GM18909 (cell line): ENCODE data around the gene TIMP3.

ENCODE experiments used
- ATAC-seq: cut with Tn5 transposase; IDR thresholded peaks from one replicate; pipeline ENCODE4 v1.9.1; 2021; ENCODE audit warnings: mild to moderate bottlenecking; ENCODE audit not compliant: unreplicated experiment, poor library complexity

The TIMP3 gene

DNA sequence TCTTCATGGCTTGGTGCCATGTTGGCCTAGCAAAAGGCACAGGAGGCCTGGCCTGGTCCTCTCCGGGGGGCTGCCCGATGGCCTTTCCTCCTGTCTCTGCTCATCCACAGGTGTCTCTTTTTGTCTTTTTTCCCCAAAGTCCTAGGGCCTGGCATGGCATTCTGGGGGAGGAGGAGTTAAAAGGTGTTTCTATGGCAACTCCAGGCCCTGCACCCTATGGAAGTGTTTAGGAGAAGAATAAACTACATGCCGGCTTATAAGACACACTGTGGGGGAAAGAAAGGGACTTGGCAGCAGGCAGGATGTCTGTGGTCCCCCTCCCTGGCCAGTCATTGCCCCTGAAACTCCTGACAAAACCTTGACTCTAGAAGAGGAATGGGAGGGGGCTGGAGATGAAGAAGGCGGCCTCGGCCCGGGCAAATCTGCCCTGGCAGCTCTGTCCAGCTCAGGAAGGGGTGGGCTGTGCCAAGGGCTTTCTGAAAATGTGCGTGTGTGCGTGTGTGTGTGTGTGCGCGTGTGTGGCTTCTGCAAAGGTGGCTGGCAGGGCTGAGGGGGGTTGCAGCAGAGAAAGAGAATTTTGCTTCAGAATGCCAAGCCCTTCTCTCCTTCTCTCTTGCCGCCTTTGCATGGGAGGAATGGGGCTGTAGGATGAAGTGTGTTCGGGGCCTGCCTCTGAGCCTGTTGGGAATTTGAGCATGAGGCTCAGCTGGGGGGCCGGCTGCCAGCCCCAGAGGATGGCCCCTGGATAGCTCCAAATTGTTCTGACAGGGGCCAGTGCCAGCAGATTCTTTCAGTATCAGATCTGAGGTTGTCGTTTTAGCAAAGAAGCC lies 3.2 kb downstream of the TIMP3 start:
- ATAC-seq: no peak

DNA sequence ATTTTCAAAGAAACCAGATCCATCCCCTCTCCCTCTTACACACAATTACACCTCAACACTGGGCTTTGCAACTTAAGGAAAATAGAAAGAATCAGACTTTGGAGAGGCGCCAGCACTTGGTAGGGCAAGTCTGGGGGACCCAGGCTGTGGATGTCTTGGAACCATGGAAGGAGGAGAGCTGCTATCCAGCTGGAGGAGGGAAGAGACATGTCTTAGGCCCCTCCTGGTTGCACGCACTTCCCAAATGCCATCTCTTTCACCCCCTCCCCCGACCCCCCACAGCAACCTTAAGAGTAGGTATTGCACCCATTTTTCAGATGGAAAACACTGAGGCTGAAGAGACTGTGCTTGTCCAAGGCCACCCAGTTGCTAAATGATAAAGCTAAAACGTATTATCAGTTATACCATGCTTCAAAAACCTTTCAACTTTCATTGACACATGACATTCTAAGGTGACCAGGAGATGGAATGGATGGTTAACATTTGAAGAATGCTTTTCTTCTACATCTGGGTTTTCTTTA lies 3.9 kb downstream of the TIMP3 start:
- ATAC-seq: no peak

DNA sequence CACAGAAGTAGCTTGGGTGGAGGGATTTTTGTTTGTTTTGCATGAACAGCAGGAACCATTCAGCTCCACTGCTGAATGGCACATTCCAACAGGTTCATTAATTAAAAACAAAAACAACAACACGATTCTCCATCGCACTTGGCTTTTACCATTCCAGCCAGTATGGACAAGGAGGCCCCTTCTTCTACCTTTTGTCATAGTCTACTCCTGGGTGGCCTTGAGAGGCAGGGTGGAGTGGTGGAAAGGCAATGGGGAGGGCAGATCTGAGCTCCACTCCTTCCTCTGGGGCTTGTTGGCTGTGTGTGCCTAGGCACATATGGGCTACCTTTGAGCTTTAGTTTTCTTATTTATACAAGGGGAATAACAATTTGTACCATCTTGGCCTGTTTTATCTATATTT lies 4.8 kb downstream of the TIMP3 start:
- no peak for ATAC-seq

DNA sequence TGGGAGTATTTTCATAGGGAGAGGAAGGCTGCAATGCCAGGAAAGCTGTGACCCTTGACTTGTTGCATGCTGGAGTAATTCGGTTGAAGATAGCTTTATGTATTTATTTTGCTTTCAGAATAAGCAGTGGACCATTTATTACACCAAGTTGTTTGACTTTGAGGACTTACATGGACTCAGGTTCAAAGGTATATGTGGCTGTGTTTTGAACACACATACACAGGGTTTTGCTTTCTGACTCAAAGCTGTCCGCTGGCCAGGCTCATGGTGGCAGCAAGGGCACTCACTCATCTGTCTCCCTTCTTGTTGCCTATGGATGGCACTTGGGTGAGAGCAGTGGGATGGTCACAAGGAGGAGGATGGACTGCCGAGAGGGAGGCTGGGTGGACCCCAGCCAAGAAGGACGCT lies 6.5 kb downstream of the TIMP3 start:
- no peak for ATAC-seq

DNA sequence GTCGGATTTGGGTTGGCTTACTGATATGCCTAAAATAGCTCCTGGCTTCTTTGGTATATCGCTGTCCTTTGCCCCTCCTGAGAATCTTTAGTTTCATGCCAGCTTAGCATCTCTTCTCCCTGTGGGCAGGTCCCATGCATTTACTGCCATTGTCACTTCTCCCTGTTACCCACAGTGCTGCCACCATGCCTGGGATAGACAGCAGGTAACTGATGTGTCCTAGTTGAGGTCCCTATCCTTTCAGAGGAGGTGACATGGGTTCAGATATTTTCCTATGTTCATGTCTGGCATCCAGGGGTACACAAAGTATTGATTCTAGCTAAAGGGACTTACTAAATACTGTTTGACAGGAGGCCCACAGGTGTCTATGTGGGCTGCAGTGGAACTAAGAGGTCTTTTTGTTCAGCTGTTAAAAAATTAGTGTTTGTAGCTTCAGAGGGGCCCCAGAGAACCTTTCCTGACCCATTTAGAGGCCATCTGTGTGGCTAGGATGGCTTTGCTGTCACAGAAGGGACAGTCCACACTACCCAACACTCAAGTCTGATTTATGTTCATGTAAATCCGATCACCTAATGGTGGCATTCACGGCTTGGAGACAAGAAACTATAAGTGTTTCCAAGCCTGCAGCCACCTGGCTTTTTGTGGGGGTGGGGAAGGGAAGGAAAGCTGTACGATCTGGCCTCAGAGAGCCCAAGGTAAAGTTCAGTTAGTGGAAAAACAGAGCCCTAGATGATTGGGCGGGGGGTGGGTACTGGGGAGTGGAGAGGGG lies 8.5 kb downstream of the TIMP3 start:
- no peak for ATAC-seq

DNA sequence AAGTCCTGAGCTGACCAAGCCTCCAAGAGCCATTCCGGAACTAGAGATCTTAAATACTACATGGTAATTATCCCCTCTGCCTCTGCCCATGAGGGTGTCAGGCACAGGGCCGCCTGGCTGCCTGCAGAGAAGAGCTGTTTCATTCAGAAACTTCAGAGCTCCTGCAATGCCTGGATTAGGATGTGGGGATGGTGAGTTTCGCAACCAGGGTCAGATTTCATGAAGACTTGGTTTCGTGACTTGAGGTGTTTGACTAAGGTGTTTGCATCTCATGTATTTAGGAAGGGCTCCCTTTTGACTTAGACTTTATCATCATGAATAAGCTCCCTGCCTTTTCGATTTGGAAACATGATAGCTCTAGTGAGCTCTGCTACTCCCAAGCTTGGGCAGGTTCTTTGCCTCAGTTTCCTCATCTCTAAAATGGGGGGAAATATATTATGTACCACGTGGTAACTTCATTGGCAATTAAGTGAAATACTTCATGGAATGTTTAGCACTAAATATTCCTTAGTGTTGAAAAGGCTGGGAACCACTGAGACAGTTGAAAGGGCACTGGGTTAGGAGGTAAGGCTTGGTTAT lies 9.1 kb downstream of the TIMP3 start:
- ATAC-seq: no peak

DNA sequence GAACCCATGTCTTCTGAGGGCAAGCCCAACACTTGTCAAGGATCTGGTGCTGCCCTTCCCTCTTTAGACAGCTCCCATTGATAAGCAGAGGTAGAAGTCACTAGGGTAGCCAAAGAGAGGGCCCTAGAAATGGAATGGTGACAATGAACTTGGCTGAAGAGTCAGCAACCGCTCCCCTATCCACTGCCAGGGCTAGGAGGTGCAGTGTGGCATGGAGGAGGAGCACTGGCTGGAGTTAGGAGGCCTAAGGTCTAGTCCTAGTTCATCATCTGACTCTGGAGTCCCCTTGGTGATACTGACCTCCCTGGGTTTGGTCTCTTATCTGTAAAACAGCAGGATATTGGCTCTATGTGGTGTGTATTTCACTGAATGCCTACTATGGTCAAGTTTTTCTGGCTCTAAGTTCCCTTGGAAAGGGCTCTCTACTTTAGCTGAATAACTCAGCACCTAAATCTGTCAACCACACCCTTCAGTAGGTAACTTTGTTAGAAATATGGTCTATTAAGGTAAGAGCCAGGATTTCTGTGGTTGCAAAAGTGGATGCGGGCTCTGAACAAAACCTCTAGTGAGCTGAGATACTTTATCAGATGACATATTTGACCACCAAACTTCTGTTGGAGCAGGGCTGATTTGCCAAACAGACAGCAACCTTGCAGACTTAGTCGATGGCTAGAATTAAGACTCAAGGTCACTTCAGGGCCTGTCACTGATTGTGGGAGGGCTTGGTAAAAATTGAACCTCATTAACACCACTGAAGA lies 10.5 kb downstream of the TIMP3 start:
- ATAC-seq: no peak

DNA sequence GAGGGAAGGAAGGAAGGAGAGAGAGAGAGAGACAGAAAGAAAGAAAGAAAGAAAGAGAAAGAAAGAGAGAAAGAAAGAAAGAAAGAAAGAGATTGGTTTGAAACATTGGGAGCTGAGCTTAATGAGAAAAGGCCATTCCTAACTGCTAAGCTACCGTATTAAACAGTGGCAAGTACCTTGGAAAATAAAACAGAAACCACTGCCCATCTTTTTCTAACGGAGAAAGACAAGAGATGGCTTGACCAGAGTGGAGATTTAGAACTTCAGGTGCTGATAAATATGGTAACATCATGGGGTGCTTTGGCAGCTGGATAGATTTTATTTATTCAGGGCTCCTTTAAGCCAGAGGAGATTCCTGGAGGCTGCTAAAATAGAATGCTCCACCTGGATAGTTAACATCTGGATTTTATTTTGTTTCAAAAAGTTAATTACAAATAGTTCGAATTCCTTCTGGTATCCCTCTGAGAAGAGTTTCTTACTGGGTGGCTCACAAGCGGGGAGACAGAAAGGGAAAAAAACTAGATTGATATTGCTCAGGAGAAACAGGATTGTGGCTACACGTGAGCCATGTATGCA lies 12.9 kb downstream of the TIMP3 start:
- no peak for ATAC-seq

DNA sequence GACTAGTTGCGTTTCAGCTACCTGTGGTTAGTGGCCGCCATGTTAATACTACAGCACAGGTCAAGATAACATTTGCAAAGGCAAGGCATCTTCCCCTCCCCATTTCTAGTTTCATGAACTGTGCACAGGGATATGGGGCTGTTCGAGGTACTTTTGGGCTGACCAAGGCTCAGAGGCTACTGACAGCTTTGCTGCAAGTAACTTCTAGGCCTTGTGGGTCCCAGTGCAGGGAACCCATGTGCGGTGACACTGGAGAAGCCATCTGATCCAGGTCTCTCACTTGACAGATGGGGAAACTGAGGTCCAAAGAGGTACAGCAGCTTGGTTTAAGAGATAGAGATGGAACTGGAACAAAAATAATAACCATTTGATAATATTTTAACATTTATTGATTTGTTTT lies 13.6 kb downstream of the TIMP3 start:
- no peak for ATAC-seq

DNA sequence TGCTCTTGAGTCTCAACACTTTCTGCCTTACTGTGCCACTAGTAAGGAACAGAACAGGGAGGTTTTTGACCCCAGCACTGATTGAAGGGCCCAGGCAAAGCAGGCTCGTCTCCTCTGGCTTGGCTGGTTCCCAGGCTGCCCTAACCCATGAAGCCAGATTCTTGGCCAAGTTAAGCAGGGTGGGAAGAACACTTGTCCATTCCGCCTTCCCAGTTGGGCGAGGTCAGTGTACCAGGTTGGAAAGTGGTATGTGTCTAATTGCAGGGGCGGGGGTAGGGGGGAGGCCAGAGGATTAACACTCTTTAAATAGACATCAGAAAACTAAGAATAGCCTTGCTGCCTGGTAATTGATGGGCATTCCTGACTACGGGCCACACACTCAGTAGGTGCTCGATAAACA lies 14.4 kb downstream of the TIMP3 start:
- no peak for ATAC-seq

DNA sequence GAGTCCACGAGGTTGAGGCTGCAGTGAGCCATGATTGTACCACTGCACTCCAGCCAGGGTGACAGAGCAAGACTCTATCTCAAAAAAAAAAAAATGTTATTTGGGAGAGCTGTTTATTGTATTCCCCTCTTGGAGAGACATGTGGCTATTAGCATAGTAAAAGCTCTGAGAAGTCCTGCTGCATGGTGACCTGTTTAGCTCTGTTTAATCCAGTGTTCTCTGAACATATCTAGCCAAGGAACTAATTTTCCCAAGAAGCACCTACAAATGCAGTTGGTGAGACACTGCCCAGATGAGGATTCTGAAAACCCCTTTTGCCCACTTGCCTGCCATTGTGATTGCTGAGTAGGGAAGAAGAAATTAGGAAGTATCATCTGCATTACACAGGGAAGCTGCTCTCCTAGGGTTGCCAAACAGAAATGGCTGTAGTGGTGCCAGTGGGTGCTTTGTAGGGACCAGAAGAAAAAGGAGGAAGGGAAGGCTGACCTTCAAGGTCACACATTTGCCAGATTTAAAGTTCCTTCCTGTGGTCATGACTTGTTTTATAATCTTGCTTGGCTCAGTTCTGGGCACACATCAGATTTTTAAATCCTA lies 15.7 kb downstream of the TIMP3 start:
- no peak for ATAC-seq

DNA sequence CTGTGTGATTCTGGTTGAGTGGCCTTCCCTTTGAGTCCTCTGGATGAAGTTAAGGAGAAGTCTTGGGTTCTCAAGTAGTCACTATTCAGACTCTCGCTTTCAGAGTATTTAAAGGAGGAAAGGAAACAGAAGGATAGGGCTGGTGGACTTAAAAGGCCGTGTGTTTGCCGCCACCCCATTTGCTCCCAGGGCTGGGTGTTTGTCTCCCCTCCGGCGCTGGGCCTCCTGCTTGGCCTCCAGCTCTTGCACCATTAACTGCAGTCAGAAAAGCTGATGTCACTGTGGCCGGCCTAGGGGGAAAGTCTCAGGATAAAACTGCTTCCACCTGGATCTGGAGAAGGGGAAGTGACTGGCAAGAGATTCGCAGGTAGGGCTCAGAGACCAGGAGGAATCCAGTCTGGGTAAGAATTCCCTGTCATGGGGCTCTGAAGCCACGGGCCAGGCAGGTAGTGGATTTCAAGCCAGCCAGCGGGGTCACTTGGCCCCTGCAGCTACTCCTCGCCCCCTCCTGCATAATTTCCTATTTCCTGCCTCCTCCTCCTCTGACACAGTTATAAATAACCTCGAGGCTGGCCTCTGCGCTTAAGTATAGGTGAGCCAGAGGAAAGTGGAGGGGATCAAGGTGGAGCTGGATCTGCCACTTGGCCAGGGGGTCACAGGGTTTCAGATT lies 17.1 kb downstream of the TIMP3 start:
- no peak for ATAC-seq

DNA sequence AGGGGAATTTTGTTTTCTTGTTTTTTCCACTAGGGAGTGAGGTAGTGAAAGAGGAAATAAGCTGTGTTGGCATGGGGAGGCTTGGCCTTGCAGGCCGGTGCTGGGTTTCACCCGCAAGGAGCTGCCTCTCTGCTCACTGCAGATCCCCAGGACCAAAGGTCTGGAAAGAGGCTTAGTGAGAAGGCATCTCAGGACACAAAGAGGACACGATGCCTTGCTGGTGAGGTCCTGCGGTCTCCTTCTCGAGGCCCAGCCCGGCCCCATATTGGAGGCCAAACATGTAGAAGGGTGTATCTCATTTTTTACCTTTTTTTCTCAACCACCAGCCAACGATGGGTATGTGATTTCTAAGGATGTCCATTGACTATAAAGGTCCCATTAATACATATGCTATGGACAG lies 17.6 kb downstream of the TIMP3 start:
- no peak for ATAC-seq

DNA sequence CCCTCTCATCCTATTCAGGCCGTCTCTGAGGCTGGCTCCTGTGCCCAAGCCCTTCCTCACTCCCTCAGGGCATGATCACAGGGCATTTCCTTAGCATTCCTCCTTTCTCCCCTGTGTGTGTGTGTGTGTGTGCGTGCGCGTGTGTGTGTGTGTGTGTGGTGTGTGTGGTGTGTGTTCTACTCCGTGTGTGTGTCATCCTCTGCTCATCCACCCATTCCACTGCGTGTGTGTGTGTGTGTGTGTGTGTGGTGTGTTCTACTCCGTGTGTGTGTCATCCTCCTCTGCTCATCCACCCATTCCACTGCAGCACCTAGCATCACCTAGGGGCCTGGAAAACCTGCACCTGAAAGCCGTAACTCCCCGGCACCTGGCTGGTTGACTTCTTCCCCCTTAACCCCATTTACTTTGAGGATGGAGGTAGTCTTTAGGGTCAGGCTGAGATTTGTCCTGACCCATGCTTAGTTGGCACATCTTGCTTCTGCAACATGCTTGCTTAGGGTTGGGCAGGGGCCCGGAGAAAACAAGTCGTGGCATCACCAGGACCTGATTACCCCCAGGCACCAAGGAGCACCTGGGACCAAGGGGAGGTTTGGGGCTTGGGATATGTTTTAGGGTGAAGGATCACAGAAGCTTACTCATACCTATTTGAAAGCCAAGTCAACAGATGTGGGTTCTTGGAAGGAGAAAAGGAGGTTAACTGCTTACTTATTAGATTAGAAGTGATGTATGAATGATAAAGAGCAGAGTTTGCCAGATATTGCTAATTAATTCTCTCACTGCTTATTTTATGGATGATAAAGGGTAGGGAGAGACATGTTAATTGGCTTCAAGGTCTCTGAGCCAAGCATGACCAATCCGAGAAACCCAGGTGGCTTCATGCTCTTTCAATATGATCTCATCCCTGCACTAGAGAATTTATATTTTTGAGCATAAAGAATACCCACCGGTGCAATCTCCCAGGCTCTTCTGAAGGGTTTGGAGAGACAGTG lies 18.9 kb downstream of the TIMP3 start:
- ATAC-seq: no peak

DNA sequence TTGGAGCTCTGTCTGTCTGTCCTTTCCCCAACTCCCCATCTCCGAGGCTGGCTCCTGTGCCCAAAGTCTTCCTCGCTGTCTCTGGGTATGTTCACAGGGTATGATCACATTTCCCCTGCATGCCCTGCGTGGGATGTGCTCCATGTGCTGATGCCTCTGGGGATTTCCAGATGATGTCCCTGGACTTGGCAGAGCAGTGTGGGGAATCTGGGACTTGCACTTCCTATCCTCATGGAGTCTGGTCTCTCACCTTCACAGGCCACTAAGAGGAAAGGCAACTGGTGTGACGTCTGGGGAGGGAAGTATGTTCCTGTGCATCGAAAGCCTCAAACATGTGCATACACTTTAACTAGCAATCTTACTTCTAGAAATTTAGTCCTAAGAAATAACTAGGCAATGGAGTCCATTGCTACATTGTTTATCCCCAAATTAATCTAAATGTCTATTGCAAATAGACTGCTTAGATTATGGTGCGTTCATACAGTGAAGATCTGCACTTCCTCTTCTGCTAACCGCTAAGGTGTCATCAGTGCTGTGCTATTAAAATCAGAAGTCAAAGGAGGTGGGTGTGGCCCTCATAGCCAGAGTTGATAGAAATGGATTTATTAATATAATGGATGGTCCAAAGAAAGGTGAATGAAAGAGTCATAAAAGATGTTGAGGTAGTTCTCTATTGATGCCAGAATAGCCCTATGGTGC lies 20.8 kb downstream of the TIMP3 start:
- no peak for ATAC-seq

DNA sequence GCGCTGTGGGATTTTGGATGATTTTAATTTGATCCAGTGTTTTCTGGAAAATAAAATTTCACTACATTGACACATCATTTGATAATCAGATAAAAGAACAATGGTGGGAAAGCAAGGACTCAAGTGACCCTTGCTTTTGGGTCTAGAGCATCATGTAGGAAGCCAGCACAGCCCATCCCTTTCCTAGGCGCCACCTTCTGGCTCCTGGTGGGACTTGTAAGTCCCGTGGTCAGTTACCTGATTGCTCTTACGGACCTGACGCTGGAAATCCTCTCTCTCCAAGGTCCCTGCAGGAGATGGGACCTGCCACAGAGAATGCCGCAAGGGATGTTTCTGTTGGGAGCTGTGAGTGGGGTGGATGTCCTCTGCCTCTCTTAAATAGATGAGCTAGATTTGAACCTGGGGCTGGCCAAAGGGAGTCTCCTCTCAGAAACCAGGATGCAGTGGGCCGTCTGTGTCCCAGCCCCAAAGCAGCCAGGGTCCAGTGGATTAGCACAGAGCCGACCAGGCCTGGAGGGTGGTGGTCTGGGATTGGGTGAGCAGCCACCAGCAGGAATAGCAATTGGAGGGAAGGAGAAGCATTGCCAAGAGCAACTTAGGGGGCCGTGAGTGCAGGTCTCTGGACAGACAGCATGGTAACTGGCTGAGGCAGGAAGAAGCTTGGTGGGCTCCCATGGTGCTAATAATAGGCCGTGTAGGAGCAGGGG lies 21.7 kb downstream of the TIMP3 start:
- no peak for ATAC-seq
